Measurements from ENCODE around the gene FKBP8.
A peak's percentile ranks its signal among the peaks of the same experiment; 100 is the strongest.

FKBP8 gene

GRCh38 chr19:18520848-18521691 is 22.3 kb downstream of the FKBP8 start:
- peak; percentile 70 for DNase-seq

- peak; percentile 95 for DNase-seq
Observed at GRCh38 chr19:18519962-18520847, 23.2 kb downstream of the FKBP8 start.

- no peak for DNase-seq
Observed at GRCh38 chr19:18518639-18519038, 24.7 kb downstream of the FKBP8 start.

DNA sequence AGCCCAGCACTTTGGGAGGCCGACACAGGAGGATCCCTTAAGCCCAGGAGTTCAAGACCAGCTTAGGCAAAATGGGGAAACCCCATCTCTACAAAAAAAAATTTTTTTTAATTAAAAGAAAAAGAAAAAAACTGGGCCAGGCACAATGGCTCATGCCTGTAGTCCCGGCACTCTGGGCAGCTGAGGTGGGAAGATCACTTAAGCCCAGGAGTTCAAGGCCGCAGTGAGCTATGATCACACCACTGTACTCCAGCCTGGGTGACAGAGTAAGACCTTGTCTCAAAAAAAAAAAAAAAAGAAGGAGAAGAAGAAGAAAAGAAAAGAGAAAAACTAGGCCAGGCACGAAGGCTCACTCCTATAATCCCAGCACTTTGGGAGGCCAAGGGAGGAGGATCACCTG is 25.8 kb downstream of the FKBP8 start:
- no peak for DNase-seq

DNA sequence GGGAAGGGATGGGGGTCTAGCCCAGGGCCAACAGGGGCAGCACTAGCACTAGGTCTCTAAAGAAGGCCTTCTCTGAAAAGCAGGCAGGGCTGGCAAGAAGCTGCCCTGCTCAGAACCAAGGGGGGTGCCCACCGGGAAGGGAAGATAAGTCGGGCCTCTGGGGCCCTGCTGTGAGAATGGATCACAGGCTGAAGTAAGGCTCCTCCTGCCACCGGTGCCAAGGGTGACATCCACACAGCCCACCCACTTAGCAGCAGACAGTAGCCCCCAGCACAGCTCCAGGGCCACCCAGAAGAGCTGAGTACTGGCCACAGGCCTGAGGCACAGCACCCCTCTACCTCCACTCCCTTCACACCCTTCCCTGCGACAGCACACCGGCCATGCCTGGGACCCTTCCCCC is 27.4 kb downstream of the FKBP8 start:
- no peak for DNase-seq

DNA sequence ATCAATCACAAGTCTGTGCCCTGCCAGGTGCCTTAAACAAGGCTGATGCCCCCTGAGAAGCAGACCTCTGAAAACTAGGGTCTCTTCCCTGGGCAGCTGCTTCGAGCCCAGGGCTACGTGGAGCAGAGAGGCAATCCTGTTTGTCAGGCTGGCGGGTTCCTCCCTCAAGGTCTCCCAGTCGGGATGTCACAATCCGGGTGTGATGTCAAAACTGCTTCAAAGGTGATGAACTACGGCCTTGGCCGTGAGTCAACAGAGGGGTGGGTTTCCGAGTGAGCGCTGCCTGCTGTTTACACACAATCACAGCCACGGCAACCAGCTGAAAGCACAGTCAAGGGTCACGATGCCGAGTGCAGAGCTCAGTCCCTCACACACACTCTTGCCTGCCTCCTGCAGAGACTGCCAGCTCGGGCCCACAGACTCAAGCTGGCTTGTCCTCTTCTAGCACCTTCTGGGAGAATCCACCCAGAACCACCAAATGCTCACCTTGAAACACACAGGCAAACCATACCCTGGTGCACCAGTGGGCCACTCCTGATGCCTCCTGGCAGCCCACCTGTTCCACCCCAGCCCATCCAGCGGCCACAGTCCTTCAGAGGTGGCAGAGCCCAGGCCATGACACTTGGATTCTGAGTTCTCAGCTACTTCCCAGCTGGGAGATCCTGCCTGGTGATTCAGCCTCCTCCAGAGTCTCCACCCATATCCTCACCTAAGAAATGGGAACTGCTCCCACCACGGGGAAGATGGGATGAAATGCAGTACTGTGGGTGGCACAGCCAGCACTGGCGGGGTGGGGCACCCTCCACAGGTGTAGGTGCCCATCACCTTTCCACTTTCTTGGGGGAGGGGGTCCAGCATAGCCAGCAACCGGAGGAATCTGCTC is 28.3 kb downstream of the FKBP8 start:
- DNase-seq, result peak; percentile 81

GRCh38 chr19:18513868-18514267 is 29.5 kb downstream of the FKBP8 start:
- DNase-seq, result no peak

- no peak for DNase-seq
Observed at GRCh38 chr19:18510216-18510615, 33.2 kb downstream of the FKBP8 start.

DNA sequence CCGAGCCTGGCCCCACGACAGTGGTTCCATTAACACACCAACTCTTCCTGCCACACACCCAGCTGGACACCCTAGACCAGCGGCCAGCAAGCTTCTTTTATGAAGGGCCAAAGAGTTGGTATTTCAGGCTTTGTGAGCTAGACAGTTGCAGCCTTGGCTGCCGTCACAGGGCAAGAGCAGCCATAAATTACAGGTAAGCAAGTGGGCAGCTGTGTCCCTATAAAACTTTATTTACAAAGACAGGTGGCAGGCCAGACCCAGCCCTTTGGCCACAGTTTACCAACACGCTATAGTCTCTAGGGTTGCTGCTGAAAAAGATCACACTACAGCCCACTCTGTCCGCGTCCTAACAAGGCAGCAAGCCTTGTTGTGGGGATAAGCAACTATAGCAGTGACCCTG is 34.8 kb downstream of the FKBP8 start:
- DNase-seq, result no peak

DNA sequence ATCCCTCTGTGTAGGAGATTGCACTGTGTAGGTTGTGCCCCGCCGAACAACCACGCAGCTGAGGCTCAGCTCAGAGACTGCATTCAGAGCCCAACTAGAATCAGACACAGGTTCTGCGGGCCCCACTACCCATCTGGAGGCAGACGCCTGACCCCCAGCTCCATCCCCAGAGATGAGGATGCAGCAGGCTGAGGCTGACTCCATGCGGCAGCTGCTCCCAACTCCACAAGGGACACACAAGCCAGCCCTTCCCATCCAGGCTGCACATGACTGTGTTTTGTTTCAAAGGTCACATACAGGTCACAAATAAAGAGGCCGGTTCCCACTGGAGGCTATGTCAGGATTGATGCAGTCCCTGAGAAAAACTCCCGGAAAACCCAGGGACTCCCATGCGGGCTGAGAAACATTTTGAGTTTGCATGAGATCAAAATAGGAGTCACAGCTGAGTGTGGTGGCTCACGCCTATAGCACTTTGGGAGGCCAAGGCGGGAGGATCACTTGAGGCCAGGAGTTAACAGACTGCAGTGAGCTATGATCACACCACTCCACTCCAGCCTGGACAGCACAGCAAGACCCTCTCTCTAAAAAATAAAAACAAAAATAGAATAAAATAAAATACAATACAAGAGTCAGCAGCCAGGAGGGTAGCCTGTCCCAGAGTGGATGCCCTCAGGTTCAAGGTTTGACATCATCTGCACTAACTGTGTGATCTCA is 35.5 kb downstream of the FKBP8 start:
- DNase-seq, result no peak

- peak; percentile 64 for DNase-seq
Observed at GRCh38 chr19:18507021-18507726, 36.2 kb downstream of the FKBP8 start.

- no peak for DNase-seq
Observed at GRCh38 chr19:18506101-18506930, 37.1 kb downstream of the FKBP8 start.

- DNase-seq, result no peak
Observed at GRCh38 chr19:18504886-18505610, 38.3 kb downstream of the FKBP8 start.

GRCh38 chr19:18503971-18504885 is 39.1 kb downstream of the FKBP8 start:
- DNase-seq, result no peak

- DNase-seq, result no peak
Observed at GRCh38 chr19:18503337-18503970, 39.9 kb downstream of the FKBP8 start.

- DNase-seq, result no peak
Observed at GRCh38 chr19:18502638-18503294, 40.6 kb downstream of the FKBP8 start.

GRCh38 chr19:18502246-18502637 is 41.1 kb downstream of the FKBP8 start:
- DNase-seq, result no peak

- no peak for DNase-seq
Observed at GRCh38 chr19:18501832-18502231, 41.5 kb downstream of the FKBP8 start.

Data from islet precursor cell (in vitro differentiated cells).